NB4 (cell line): ENCODE results near the gene PLEKHG1.

Experiments used
- CTCF ChIP-seq: IDR thresholded peaks from one replicate; pipeline ENCODE4 v1.5.1; 2012; ENCODE audit warnings: low read depth, low read length
- MAX ChIP-seq: IDR thresholded peaks from 2 replicates; pipeline ENCODE4 v1.6.1; 2011; ENCODE audit warnings: low read depth, low read length
- POLR2A ChIP-seq: IDR thresholded peaks from 2 replicates; pipeline ENCODE4 v1.6.1; 2011; ENCODE audit warnings: mild to moderate bottlenecking; ENCODE audit not compliant: insufficient read length; ENCODE audit errors: extremely low read depth

- TF ChIP-seq CTCF (no peak), MAX (no peak), POLR2A (no peak)
These were observed 7.1 kb downstream of the PLEKHG1 start for GRCh38 chr6:150606647-150607328.
